Measurements from ENCODE around the gene ACMSD.

DNA sequence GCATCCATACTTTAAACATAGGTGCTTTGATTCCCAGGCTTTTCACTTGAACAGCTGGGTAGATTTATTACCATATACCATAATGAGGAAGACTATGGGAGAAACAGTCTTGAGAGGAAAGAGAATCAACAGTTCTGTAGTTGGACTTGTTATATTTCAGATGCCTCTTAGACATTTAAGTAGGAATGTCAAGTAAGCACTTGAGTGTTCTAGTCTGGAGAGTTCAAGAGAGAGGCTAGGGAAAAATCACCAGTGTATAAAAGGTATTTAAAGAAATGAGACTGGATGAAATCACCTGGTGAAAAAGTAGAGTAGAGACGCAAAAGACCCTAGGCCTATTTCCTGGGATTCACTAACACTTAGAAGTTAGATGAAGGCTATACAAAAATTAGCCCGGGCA lies 66.8 kb downstream of the ACMSD start:
- TF ChIP-seq POLR2A (IDR thresholded peaks at IDR 0.05), result no peak
- TF ChIP-seq, protein P1, sequence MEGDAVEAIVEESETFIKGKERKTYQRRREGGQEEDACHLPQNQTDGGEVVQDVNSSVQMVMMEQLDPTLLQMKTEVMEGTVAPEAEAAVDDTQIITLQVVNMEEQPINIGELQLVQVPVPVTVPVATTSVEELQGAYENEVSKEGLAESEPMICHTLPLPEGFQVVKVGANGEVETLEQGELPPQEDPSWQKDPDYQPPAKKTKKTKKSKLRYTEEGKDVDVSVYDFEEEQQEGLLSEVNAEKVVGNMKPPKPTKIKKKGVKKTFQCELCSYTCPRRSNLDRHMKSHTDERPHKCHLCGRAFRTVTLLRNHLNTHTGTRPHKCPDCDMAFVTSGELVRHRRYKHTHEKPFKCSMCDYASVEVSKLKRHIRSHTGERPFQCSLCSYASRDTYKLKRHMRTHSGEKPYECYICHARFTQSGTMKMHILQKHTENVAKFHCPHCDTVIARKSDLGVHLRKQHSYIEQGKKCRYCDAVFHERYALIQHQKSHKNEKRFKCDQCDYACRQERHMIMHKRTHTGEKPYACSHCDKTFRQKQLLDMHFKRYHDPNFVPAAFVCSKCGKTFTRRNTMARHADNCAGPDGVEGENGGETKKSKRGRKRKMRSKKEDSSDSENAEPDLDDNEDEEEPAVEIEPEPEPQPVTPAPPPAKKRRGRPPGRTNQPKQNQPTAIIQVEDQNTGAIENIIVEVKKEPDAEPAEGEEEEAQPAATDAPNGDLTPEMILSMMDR (IDR thresholded peaks at IDR 0.05), result no peak

Data from adrenal gland (tissue), 5 donors.